T-helper 1 cell treated with Interleukin-12 subunit alpha and Interleukin-12 subunit beta and Interleukin-4 antibody, amounts not matched to agents 30 ng/mL and 1 ng/mL, for 36 hours (primary cell): ENCODE measurements around the gene SCAPER. TPM values are rescaled to one million over a fixed set of nuclear protein-coding genes. Genes with fewer than 3 reads are reported as not detected.
"Not testable (repeated sequence)": the region's sequence is repeated elsewhere in the genome, so short reads cannot be mapped to it uniquely, and the experiment has no call there.

ENCODE experiments used
- intact Hi-C: fragments of 100-400 bp; cut with micrococcal nuclease; formaldehyde crosslinking; loops from one replicate; pipeline ENCODE4 v1.15.1; 2024
- total RNA-seq: library from RNA; stranded (reverse); gene quantifications from 2 replicates; pipeline ENCODE4 v1.2.3, GENCODE V29; 2022

Gene SCAPER
- total RNA-seq, 1 donor from 2014 or later = 26.1 TPM

DNA sequence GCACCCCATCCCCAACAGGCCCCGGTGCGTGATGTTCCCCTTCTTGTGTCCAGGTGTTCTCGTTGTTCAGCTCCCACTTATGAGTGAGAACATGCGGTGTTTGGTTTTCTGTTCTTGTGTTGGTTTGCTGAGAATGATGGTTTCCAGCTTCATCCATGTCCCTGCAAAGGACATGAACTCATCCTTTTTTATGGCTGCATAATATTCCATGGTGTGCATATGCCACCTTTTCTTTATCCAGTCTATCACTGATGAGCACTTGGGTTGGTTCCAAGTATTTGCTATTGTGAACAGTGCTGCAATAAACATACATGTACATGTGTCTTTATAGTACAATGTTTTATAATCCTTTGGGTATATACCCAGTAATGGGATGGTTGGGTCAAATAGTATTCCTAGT, 217.5 kb downstream of the SCAPER start:
- intact Hi-C loops = not testable (repeated sequence)

DNA sequence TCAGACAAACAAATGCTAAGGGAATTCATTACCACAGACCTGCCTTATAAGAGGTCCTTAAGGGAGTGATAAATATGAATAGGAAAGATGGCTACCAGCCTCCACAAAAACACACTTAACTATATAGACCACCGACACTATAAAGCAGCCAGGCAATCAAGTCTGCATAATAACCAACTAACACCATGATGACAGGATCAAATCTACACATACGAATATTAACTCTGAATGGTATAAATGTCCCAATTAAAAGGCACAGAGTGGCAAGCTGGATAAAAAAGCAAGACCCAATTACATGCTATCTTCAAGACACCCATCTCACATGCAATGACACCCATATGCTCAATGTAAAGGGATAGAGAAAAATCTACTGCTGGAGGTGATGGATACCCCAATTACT, 221.1 kb downstream of the SCAPER start:
- intact Hi-C loops = no loop called here

DNA sequence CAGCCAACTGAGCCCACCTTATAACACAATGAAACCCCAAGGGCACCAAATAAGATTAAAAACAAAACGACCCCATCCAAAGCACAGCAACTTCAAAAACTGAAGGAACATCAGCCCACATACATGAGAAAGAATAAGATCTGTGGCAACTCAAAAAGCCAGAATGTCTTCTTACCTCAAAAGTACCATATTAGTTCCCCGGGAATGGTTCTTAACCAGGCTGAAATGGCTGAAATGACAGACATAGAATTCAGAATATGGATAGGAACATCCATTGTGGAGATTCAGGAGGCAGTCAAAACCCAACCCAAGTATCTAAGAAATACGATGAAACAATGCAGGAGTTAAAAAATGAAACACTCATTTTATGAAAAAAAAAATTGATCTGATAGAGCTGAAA, 222.3 kb downstream of the SCAPER start:
- intact Hi-C loops = no loop called here

DNA sequence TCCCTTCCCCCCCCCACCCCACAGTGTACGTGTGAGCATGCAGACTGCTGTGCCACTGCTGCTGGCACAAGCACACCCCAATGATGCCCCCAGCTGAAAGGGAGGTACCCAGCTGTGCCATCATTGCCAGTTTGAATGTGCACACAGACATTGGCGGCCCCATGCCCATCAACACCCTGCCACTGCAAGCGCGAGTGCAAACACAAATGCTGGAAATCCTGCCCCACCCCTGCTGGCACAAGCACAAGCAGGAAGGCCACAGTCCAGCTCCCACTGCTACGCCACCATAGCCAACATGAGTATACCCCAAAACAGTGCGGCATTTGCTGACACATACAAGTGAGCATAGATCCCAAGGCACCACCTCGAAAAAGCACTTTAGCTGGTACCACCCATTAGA, 222.9 kb downstream of the SCAPER start:
- intact Hi-C loops = no loop called here

DNA sequence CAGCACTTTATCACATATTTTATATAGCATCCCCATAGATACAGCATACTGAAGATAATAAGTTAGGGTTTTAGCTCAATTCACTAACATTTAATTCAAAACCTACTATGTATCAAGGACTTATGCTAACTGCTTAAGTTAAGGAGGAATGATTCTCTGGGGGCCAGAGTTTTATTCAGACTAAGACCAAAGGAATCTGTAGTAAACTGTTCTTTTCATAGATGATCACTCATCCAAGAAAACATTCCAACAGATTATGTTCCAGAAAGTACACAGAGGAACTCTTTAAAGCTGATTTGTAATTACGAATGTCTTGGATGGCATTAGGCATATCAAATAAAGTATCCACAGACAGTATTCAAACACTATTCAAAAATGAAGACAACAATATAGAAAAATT, 226.4 kb downstream of the SCAPER start:
- intact Hi-C loops = no loop called here

DNA sequence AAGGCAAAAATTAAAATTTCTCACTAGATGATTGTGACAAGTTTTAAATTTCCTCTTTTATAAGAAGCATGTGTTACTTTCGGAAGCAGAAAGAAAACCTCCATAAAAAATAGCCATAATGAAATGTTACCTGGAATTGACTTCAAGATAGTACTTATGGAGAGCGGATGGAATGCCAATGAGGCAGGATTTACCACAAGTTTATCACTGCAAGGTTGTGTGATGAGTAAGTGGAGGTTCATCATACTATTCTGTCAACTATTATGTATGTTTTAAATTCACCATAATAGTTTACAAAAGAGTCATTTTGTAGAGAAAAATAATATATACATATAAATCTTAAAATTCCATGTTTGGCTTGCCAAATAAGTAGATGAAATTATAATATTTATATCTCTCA, 230.3 kb downstream of the SCAPER start:
- intact Hi-C loops = no loop called here

DNA sequence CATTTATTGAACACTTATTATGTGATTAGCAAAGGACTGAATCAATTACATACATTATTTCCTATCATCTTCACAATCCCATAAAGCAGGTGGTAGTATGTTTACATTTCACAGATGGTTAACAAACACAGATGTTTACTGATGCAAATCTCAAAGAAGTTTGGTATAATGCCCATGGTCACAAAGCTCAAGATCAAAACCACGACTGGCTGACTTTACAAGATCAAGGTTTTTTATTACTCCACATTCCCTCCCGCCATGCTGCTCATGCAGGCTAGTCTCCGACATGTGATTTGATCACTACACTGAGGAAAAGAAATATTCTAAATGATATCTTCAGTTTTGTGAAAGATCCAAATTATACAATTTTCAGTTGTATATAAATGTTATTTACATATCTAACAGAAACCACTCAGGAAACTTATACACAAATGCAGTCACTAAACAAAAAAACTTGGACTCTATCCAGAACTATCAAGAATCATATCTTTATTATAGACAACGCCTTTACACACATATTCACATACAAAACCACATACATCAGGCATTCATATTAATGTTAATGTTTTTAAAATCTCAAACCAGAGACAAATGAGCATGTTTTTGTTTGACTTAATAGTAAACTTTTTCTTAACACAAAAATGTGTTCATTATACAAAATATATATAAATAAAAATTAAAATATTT, 235.5 kb downstream of the SCAPER start:
- intact Hi-C loops = no loop called here

DNA sequence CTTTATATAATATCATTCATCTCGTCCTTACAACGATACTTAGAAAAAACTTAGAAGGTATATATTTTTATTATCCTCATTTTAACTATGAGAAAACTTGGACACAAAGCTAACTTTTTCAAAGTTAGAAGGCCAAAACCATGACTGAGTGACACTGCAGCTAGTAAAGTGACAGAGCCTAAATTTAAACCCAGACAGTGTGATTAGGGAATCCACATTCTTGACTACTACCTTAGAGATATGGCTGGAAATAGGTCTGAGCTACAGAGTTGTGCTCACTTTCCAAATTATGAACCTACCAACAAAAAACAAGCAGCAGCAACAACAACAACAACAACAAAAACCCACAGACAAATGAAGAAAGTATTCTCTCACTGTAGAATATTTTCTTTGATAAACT, 236.2 kb downstream of the SCAPER start:
- intact Hi-C loops = no loop called here

DNA sequence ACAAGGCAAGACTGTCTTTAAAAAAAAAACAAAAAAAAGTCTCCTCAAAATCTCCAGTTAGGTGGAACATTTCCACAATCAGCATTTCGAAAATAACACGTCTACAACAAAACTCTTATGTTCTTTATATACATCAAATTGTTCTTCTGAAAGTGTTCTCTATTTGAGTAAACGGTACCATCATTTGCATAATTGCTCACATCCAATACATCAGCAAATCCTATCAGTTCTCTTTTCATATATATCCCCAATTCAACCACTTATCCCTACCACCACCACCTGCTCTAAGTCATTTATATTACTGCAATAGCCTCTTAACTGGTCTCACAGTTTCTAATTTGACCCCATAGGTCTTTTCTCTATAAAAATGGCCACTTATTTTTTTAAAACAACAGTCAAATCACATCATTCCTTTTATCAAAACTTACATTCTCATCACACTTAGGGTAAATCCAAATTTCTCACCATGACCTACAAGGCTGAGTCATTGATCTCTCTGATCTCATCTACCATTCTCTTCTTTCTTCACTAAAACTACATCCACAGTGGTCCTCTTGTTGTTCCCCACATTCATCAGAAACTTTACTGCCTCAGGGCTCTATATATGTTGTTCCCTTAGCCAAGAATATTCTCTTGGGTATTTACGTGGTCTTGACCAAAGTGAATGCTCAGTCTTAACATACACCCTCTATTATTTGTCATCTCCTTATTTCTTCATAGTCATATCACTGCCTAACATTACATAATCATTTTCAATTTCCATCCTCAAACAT, 237.0 kb downstream of the SCAPER start:
- intact Hi-C loops = no loop called here

DNA sequence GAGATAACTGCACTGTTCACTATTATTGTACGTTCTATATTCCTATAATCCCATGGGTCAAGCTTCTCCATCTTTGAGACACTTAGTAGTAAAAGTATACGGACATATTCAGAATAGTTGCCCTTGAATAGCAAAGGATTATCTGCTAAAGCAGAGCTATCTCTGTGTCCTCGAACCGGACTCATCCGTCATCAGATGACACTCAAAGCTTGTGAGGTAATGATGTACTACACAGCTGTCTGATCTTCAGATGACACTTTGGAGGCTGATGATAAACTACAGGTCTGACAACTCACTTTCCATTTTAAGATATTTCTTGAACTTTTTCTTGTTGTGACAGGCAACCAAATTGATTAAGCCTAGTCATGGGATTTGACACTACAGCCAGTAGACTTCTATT, 240.2 kb downstream of the SCAPER start:
- intact Hi-C loops = no loop called here

DNA sequence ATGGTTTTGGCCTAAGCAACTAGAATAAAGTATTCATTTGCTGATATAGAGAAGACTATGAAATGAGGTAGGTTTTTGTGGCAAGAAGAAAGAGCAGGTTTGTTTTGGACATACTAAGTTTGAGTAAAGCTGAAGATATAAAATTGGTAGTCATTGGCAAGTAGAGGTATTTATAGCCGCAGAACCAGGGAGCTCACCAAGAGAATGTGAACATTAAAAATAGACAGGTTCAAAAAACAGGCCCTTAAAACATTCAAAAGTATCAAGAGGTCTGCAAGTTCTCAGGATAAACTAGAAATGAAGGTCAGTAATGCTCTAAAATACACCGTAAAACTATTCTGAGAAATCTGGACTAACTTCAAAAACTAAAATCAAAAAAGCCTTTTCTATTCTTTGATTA, 240.7 kb downstream of the SCAPER start:
- intact Hi-C loops = no loop called here

DNA sequence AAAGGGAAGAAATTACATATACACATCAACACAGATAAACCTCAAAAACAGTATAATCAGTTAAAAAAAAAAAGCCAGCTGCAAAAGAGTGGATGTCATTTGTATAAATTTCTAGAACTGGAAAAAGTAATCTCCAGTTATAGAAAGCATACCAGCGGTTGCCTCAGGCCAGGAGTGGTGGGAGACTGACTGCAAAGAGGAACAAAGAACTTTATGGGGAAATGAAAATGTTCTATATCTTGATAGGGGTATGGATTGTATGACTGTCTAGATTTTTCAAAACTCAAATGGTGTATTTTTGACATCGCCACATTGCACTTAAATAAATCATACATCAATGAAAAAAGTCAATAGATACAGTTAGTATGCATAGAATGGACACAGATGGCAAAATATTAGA, 241.6 kb downstream of the SCAPER start:
- intact Hi-C loops = no loop called here

DNA sequence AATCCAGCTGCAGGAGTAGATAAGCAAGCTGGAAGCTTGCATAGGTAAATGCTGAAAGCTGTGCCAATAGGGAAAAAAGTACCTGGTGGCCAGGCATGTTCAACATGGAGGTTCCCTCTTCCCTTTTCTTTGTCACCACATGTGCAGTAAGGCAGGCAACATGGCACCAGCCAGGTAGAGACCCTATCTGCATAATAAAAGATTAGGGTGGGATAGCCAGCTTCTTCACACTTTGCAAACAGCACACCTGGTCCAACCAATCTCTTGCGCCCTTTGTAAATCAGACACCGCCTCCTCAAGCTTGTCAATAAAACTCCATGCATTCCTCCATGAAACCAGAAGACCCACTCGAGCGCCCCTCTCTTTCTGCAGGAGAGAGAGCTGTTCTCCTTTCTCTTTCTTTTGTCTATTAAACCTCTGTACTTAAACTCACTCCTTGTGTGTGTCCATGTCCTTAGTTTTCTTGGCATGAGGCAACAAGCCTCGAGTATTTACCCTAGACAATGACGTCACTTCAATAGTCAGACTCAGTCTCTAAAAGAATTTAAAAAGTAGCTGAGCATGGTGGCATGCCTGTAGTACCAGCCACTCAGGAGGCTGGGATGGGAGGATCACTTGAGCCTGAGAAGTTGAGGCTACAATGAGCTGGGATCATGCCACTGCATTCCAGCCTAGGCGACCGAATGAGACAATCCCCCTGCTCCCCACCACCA, 256.3 kb downstream of the SCAPER start:
- intact Hi-C loops = no loop called here

DNA sequence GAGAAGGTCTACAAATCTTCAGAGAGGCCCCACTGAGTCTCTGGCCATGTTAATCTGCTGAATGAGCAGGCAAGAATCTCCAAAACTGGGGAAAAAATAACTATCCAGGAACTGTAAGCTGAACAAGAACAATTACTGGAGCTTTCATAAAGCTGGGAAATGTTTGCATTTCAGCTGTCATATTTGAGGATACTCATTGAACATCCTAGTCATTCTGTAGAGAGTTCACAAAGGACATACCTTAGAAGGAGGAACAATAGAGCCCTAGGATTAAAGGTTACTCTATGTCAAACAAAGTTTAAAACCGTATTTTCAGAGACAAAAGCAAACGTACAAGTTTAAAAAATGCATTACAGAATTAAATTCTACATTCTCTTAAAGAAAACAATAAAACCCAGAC, 257.5 kb downstream of the SCAPER start:
- intact Hi-C loops = no loop called here

DNA sequence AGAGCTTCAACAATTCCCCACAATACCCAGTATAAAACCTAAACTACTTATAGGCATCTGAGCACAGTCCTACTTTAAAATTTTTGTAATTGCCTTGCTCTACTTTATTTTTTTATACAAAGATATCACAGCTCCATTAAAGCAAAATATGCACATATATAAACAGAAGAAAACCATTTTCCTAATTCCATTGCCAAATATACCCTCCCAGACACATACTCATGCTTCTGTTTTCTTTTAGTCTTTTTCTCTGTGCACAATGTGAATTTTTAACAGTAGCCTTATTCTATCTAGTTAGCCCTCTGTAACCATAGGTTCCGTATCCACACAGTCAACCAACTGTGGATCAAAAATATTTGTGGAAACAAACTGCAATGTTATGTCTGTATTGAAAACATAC, 260.5 kb downstream of the SCAPER start:
- intact Hi-C loops = no loop called here

DNA sequence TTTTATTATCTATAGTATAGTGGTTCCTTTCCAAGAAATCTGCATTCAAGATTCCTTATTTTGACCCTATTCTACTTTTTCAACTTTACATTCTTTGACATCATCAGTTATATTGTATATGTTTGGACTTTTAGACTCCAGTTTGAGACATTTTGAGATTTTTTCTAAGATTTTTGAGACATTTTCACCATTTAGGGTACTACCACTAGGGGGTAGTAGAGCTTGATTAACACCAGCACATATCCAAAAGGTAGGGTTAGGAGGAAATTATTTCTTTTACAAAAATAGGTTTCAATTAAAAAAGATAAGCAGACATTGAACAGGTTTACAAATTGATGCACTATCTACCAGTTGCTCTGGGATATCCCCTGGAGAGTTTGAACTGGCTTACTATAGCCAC, 262.5 kb downstream of the SCAPER start:
- intact Hi-C loops = loop anchor here (1.0 to 2.0 kb wide), 2 partner anchors 199 to 224 kb away; no protein-coding TSS in a partner anchor

DNA sequence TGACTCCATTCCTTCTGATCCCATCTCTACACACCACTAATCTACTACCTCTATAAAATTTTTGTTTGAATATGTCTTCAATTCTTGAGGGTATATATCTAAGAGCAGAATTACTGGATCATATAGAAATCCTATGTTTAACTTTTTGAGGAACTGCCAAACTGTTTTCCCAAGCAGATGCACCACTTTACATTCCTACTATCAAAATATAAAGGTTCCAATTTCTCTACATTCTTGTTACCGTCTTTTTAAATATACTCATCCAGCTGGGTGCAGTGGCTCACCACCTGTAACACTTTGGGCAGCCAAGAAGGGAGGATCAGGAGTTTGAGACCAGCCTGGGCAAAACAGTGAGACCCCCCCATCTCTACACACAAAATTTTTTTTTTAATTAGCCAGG, 268.0 kb downstream of the SCAPER start:
- intact Hi-C loops = no loop called here

DNA sequence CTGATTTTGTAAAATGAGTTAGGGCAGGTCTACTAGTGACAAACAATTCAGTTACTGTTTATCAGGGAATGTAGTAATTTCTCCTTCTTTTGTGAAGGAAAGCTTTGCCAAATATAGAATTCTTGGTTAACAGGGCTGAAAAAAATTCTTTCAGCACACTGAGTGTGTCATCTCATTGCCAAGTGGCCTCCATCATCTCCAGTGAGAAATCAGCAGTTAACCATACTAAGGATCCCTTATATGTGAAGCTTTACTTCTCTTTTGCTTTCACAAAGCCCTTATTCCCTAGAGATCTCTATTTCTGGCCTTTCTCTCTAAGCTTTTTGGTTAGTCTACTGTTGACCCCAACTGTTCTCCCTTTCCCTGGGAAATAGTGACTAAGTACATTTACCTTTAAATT, 269.1 kb downstream of the SCAPER start:
- intact Hi-C loops = no loop called here

DNA sequence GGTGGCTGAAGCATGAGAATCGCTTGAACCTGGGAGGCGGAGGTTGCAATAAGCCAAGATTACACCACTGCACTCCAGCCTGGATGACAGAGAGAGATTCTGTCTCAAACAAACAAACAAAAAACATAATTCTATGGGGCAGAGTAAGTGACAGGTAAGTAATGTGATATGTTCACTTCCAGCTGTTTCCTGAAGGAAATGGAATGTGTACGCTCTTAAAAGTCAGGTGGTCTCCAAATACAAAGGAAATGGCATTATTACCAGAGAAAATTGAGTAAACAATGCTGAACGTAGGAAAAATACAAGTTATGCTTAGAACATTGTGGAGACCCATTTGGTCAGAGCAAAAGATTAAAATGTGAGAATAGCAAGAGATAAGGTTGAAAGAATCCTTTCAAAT, 278.5 kb downstream of the SCAPER start:
- intact Hi-C loops = no loop called here

DNA sequence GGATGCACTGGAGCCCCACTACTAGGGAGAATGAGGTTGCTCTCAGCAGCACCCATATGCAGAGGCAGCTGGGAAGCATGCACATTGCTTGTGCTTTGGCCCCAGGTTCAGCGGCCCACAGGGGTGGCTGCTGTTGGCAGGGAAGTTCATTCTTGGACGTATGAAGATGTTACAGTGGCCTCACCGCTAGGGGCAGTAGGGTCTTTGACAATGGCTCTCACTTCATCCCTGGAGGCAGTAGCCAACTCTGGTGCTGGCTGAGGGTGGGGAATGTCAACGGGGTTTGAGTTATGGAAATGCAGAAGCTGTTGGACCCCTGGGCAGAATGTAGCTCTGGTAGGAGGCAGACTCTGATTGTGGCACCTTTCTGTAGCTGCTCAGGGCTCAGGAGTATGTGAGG, 279.9 kb downstream of the SCAPER start:
- intact Hi-C loops = no loop called here

DNA sequence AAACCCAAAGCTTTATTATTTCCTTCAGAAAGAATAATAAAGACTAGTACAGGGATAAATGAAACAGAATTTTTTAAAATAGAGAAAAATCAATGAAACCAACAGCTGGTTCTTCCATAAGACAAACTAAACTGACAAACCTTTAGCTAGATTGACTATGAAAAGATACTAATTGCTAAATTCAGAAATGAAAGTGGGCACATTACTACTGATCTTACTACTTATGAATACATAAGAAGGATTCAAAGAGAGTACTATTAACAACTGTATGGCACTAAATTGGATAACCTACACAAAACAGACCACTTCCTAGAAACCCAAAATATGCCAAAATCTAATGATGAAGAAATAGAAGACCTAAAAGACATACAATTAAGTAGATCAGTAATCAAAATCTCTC, 290.4 kb downstream of the SCAPER start:
- intact Hi-C loops = no loop called here
